Stimulated activated effector memory CD8-positive, alpha-beta T cell treated with anti-CD3 and anti-CD28 coated beads, Interleukin-12 subunit alpha, Interleukin-12 subunit beta, amount 100 ng/mL, for 72 hours (primary cell): Measurements from ENCODE around the gene ZNF593OS.

ENCODE experiments used
- ATAC-seq: fragments of 150-1000 bp; cut with Tn5 transposase; 2 replicates; pipeline ENCODE4 v1.10.0; 2021
- DNase-seq, 2 donors: peaks; one replicate each; pipeline ENCODE4 v3.0.0; 2021 to 2022; ENCODE audit warnings: low spot score in 2 of 2
- H3K27ac Mint-ChIP-seq: one replicate; pipeline ENCODE4 v1.8.0; 2022; ENCODE audit warnings: mild to moderate bottlenecking, mixed read lengths
- H3K36me3 Mint-ChIP-seq: one replicate; pipeline ENCODE4 v1.8.0; 2022; ENCODE audit warnings: mild to moderate bottlenecking, mixed read lengths
- H3K4me1 Mint-ChIP-seq: one replicate; pipeline ENCODE4 v1.8.0; 2022; ENCODE audit warnings: mixed read lengths
- H3K4me3 Mint-ChIP-seq: one replicate; pipeline ENCODE4 v1.8.0; 2022; ENCODE audit warnings: mild to moderate bottlenecking, mixed read lengths
- H3K9me3 Mint-ChIP-seq: one replicate; pipeline ENCODE4 v1.8.0; 2022; ENCODE audit warnings: mixed read lengths

Gene ZNF593OS

DNA sequence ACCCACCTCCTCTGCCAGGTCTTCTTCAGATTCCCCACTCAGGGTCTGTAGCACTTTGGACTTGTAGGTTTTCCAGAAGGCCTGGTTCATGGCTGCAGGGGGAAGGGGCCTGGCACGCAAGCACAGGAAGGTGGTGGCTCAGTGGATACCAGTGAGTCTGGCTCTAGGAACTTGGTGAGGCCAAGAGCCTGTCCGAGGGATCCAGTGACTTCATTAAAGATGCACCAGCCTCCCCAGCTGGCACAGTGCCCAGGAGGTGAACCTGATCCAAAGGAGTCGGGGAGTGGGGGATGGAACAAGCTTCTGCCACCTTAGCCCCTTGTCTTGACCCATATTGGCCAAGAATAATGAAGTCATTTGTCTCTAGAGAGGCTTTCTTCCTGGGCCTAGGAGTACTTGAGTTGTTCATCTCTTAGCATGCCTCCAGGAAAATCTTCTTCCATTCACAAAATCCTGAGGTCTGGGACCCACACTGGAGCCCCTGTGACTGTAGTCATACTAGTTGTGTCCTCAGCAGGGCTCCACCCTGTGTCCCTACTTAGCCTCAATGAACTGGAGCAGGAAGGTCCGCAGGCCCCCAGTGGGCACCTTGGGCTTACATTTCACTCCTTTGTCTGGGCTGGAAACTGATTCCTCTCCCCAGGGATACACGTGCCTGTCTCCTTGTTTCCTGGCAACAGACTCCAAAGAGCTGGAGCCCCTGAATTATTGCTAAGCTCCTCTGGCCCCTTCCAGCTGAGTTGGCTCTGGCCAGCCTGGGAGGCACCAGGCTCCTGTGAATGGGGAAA, 3.0 kb downstream of the ZNF593OS start, which contains the start of gene C1orf232:
Gene C1orf232 (minus strand): TSS at position 554 of the 788 bp plus-strand sequence. CDS start 464 bp downstream, at position 90.
- Mint-ChIP-seq H3K4me3 (peak within 1 kb of the TSS; percentile 84), H3K4me1 (peaks cover 31% of the 10 kb centered on the region), H3K9me3 (no peaks in the 10 kb centered on the region), H3K36me3 (no peaks in the 10 kb centered on the region), H3K27ac (peak within 1 kb of the TSS; percentile 90)
- DNase-seq = no peak
- ATAC-seq = no peak

DNA sequence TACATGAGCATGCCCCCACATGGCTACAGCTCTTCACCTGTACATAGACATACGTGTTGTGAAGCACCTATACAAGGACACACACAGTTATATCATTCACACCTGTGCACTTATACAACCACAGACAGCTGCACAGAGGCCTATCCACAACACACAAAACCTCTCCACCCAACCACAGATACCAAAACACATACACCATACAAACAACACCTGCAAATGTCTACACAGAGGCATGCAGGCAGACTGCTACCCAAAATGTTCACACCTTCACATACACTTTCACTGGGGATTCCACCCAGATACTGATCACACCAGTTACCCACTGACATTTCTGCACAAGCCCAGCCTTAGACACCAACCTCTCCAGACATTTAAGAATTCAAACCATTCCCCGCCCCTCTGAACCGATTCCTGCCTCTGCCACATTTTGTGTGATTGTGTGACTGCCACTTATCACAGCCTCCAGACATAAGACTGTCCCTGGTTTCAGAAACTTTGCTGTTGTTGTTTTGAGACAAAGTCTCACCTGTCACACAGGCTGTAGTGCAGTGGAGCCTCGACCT, 4.8 kb downstream of the ZNF593OS start:
- Mint-ChIP-seq H3K27ac (no peak overlapping the region), H3K4me1 (peaks cover 36% of the 10 kb centered on the region), H3K9me3 (no peaks in the 10 kb centered on the region), H3K36me3 (no peaks in the 10 kb centered on the region), H3K4me3 (no peak overlapping the region)
- DNase-seq = no peak
- ATAC-seq = no peak

DNA sequence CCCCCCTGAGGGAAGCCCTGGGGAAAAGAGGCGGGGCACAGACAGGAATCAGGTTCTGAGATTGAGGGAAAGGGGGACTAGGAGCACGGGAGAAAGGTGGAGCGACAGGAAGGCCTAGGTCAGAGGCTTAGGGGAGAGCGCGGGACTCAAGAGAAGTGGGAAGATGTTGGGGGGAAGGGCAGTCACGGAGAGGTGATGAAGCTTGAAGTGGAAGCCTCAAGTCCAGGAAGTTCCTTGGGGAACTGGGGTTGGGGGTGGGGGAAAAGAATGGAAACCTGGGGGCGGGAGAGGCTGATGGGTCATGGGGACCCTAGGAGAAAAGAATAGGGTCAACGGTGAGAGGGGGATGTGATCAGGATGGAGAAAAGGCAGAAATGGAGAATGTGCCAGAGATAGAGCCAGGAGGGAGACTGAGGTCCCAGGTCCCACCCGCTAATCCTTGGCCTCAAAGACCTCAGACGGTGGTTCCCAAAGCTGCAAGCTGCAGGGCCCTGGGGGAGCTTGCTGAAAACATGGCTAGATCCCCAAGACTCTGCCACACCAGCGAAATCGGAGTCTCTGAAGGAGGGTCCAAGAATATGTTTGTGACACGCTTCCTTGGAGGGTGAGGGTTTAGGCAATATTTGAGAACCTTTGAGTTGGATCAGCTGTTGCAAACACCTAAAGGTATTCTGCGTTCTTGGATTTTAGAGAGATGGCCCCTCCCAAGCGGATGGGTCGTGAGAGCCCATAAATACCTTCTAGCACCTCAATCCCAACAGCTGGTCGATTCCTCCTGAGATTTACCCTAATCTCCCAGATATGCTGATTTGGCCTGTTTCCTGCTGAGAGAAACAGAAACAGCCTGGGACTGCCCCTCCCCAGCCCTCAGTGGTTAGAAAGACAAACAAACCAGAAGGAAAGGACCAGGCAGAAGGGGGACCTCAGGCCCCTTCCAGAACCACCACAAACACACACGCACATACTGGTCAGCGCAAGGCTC, 6.5 kb downstream of the ZNF593OS start:
- Mint-ChIP-seq H3K9me3 (no peaks in the 10 kb centered on the region), H3K27ac (no peak overlapping the region), H3K4me3 (peak overlapping the region; percentile 51), H3K36me3 (no peaks in the 10 kb centered on the region), H3K4me1 (peaks cover 23% of the 10 kb centered on the region)
- DNase-seq (no peak), ATAC-seq (no peak)

DNA sequence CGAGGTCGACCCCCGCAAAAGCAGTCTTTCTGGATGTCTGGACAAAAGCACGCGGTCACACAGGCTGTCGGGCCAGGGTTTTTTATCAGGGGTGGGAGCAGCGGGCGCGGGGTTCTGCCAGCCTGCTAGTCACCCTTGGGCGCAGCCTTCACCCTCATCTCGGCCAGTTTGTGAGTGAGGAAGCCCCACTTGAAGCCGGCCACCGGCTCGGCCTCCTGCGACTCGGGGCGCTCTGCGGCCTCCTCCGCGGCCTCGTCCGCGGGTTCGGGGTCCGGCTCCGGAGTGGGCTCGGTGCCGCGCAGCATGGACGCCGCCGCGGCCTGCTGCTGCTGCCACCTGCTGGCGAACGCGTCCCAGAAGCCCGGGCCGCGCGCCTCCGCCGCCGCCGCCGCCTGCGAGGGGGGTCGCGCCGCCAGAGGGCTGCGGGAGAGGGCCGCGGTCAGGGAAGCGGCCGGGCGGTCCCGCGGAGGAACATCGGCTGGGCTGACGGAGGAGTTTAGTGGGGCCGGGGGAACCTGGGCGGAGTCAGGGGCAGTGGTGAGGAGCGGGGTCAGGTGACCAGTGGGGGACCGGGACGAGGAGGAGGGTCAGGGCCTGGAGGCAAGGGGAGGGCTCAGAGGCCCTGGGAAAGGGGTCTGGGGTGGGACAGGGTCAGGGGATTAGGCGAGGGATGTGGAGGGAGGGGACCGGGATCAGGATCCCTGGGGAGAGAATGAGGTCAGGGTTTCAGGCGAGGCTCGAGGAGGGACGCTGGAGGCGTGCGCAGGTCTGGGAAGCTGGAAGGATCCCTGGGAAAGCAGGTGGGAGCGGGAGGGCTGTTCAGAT, 7.4 kb downstream of the ZNF593OS start:
- H3K36me3 Mint-ChIP-seq = no peaks in the 10 kb centered on the region
- peak overlapping the region; percentile 51 for H3K4me3 Mint-ChIP-seq
- peaks cover 22% of the 10 kb centered on the region for H3K4me1 Mint-ChIP-seq
- DNase-seq (peak; percentile 60 to 81), ATAC-seq (peak; percentile 69)
- H3K9me3 Mint-ChIP-seq = no peaks in the 10 kb centered on the region
- no peak overlapping the region for H3K27ac Mint-ChIP-seq

DNA sequence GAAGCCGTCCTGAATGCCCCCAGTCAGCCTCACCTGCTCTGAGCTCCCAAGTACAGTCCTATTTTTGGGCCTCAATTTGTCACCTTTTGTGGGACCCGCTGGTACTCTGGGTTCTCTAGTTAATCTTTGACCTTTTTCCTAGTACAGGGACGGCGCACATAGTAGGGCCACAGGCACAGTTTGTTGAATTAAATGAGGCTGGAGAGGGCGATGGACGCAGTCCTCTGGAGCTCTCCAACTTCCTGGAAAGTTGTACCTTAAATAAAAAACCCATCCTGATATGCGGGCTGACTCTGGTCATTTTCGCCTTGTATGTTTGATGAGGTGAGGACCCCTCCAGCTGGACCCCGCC, 8.0 kb downstream of the ZNF593OS start:
- DNase-seq (no peak), ATAC-seq (no peak)
- Mint-ChIP-seq H3K9me3 (no peaks in the 10 kb centered on the region), H3K4me1 (peaks cover 22% of the 10 kb centered on the region), H3K4me3 (peak overlapping the region; percentile 51), H3K36me3 (no peaks in the 10 kb centered on the region), H3K27ac (no peak overlapping the region)

DNA sequence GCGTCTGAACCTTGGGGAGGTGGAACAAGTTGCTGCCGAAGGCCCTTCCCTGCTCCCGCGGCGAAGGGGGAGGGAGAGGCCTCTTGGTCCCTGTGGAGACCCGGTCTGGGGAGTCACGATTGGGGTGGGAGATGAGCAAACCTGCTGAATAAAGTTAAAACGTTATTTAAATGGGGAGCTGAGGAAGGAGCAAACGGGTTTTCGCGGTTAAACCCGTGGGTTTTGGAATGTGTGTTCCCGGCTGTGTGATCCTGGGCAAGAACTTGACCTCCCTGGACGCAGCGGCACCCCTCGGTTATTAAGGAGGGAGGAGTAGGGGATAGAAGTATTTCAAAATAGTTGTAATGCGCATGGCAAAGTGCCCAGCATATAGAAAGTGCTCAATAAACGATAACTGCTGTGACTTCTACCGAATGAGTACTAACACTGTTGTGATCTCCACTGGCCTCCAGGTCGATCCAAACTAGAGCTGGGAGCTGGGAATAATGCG, 9.4 kb downstream of the ZNF593OS start:
- Mint-ChIP-seq H3K4me1 (peaks cover 22% of the 10 kb centered on the region), H3K4me3 (peak overlapping the region; percentile 43), H3K36me3 (no peaks in the 10 kb centered on the region), H3K27ac (no peak overlapping the region), H3K9me3 (no peaks in the 10 kb centered on the region)
- ATAC-seq (no peak), DNase-seq (no peak)

DNA sequence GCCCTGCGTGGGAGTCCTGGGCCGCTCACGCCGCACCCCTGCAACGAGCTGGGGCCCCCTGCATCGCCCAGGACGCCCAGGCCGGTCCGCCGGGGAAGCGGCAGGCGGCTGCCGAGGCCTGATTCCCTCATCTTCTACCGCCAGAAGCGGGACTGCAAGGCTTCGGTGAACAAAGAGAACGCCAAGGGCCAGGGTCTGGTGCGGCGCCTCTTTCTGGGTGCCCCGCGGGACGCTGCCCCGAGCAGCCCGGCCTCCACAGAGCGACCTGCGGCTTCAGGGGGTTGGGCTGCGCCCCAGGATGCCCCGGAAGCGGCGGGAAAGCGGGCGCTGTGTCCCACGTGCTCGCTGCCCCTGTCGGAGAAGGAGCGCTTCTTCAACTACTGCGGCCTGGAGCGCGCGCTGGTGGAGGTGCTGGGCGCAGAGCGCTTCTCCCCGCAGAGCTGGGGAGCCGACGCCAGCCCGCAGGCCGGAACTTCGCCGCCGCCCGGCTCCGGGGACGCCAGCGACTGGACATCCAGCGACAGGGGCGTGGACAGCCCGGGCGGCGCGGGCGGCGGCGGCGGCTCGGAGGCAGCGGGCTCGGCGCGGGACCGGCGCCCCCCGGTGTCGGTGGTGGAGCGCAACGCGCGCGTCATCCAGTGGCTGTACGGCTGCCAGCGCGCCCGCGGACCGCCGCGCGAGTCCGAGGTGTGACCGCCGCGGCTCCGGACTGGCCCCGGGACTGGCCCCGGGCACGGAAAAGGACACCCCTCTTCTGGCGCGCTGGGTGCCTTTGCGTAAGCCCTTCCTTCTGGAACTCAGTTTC, 10.0 kb downstream of the ZNF593OS start:
- DNase-seq (no peak), ATAC-seq (peak; percentile 50)
- Mint-ChIP-seq H3K4me1 (peaks cover 17% of the 10 kb centered on the region), H3K27ac (no peak overlapping the region), H3K4me3 (peak overlapping the region; percentile 43), H3K9me3 (no peaks in the 10 kb centered on the region), H3K36me3 (no peaks in the 10 kb centered on the region)

DNA sequence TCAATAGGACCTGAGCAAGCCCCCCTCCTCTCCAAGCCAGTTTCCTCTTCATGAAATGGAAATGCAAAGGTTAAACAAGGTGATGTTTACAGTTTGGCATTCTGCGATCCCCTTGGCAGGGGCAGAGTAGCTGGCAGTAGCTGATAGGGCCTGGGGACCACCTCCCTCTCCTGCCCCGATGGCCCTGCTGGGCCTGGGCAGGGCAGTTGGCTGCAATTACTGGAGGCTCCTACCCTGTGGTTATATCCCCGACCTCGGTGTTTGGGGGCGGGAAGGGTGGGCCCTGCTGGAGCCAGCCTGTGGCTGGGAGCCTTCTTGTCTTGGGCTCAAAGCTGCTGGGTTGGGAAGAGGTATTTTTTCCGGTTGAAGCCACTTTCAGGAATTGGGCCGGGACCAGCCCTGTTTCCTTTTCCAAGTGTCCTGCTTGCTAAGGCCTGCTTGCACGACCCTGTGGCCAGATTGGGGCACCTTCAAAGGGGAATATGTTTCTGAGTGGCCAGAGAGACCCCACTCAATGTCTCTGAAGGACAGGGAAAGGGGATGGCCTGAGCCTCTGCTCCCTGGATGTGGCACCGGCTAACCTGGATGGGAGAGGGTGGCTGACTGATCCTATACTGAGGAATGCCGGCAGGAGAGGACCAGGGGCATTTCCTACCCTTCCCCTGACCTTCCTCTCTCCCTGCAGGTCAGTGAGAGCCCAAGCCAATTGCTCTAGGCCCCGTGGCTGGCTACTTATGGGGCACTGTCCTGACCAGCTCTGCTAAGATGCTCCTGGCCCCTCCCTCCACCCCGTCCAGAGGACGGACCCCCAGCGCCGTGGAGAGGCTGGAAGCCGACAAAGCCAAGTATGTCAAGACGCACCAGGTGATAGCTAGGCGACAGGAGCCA, 10.9 kb downstream of the ZNF593OS start:
- peak overlapping the region; percentile 43 for H3K4me3 Mint-ChIP-seq

DNA sequence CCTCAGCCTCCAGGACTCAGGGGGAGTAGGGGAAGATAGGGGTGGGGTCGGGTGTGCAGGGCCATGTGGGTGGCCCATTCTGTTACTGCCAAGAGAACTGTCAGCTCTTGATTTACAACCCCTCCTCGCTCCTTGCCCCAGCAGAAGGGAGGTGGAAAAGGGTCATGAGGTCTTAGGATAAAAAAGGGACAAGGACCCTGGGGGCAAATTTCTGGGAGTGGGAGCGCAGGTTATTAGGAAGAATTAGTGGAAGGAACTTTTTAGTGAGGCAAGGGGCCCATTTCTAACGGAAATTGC, 11.9 kb downstream of the ZNF593OS start:
- ATAC-seq = no peak
- no peaks in the 10 kb centered on the region for H3K36me3 Mint-ChIP-seq
- H3K27ac Mint-ChIP-seq = no peak overlapping the region
- H3K4me3 Mint-ChIP-seq = no peak overlapping the region
- H3K9me3 Mint-ChIP-seq = no peaks in the 10 kb centered on the region
- peaks cover 8% of the 10 kb centered on the region for H3K4me1 Mint-ChIP-seq
- DNase-seq = no peak

More for the DNA sequence above, 10.9 kb downstream of the ZNF593OS start:
- Mint-ChIP-seq H3K36me3 (no peaks in the 10 kb centered on the region), H3K27ac (no peak overlapping the region), H3K9me3 (no peaks in the 10 kb centered on the region), H3K4me1 (peaks cover 15% of the 10 kb centered on the region)
- DNase-seq = no peak
- no peak for ATAC-seq

DNA sequence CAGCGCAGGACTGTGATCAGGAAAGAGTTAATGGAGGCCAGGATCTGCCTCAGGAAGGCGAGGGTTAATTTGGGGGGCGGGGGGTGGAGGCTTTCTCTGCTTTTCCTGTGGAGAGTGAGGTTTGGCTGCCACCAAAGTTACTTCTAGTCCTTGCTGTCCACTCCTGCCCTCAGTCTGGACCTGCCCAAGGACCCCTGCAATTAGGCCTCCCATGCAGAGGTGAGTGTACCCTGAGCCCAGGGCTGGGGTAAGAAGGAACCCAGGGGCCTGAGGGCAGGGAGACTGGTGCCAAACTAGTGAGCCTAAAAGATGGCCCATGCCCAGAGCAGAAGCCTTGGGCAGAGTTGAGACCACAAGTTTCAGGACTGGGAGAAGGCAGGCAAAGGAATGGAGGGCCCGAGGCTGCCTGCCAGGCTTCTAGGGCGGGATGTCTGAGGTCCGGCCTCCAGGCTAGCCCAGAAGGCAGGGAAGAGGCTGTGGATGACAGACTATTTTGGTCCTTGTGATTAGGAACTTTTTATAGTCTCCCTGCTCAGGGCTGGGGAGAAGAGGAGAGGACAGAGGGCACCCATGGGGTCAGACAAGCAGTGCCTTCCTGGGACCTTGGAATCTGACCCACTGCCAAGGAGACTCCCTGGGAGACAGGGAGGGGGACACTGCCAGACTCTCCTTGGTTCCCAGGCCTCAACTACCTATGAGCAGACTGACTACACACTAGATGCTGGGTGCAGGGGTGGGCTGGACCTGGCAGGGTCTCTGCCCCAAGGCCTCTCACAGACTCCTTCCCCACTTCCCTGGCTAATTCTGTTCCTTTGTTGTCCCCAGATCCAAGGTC, 12.5 kb downstream of the ZNF593OS start, which contains the start of gene FAM110D:
Gene FAM110D (plus strand): TSS at position 172 of the 835 bp plus-strand sequence. CDS start 2,213 bp downstream, outside the sequence.
- no peak within 1 kb of the TSS for H3K4me3 Mint-ChIP-seq
- ATAC-seq (no peak), DNase-seq (no peak)
- no peaks in the 10 kb centered on the region for H3K9me3 Mint-ChIP-seq
- no peaks in the 10 kb centered on the region for H3K36me3 Mint-ChIP-seq
- peaks cover 5% of the 10 kb centered on the region for H3K4me1 Mint-ChIP-seq
- no peak within 1 kb of the TSS for H3K27ac Mint-ChIP-seq

DNA sequence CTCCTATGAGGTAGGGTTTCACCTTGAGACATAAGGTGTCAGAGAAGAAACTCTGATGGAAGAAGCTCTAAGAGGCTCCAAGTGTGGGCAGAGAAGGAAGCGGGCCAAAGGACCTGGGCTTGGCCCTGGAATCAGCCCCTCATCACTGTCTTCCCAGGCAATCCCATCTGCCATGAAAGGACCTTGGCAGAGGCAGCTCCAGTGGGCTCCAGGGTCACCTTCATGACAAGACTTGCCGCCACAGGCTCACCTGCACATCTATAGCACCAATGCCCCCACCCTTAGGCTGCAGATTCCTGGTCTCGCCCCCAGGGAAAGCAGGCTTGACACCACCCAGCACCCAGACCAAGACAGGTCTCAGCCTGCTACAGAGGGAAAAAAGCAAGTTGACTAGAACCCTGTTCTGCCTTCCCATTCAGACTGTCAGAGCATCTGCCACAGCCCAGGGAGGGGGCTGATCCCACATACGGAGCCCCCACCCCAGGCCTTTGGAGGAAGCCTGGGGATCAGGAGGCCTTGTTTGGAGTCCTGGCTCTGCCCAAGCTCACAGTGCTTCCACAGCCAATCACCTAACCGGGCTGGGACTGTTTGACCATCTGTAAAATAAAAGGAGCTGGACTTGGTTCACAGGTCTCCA, 13.2 kb downstream of the ZNF593OS start:
- H3K27ac Mint-ChIP-seq = no peak overlapping the region
- H3K4me3 Mint-ChIP-seq = no peak overlapping the region
- H3K4me1 Mint-ChIP-seq = peaks cover 5% of the 10 kb centered on the region
- no peak for ATAC-seq
- no peaks in the 10 kb centered on the region for H3K9me3 Mint-ChIP-seq
- H3K36me3 Mint-ChIP-seq = no peaks in the 10 kb centered on the region
- DNase-seq = no peak

DNA sequence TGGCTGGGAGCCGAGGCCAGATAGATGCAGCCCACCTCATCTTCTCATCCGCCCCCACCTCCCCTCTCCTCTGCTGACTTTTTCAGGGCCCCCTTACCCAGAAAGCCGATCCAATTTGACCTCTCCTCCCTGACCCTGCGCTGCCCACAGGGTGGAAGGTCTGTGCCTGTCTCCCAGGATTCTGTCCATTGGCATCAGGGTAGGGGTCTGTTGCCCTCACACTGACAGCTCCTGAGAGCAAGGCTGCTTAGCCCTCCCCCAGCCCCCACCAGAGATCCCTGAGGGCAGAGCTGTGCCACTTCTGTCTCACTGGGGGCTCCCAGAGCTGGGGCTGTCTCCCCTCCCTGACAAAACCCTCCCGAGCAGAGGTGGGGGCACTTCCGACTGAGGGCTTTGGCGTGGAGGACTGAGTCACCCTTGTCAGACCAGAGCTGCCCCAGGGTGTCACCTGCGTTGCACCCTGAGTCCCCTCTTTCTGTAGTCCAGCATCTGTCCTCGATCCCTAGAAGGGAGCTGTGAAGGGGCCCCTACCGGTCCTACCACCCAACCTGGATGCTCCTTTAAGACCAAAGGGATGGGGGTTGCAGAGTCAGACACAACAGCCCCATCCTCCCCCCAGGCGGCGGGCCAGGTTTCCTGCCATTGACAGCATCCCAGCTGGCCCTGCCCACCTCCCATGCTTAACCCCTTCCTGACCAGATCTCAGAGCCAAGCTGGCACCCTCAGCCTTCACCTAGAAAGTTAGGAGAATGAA, 15.2 kb downstream of the ZNF593OS start:
- ATAC-seq = peak; percentile 6
- Mint-ChIP-seq H3K27ac (no peak overlapping the region), H3K4me1 (no peaks in the 10 kb centered on the region), H3K9me3 (no peaks in the 10 kb centered on the region), H3K4me3 (no peak overlapping the region), H3K36me3 (no peaks in the 10 kb centered on the region)
- no peak for DNase-seq
